Mucosa of stomach (tissue), 1 donor: ENCODE results near the gene MC1R.
"Not testable (repeated sequence)": the region's sequence is repeated elsewhere in the genome, so short reads cannot be mapped to it uniquely, and the experiment has no call there.

Source experiments
- H3K27me3 ChIP-seq: one replicate; pipeline ENCODE4 v1.7.0; 2013; ENCODE audit warnings: mild to moderate bottlenecking, low read length; ENCODE audit not compliant: control insufficient read depth, insufficient read depth
- H3K36me3 ChIP-seq: one replicate; pipeline ENCODE4 v1.7.0; 2013; ENCODE audit warnings: low read length; ENCODE audit not compliant: control insufficient read depth, insufficient read depth
- H3K4me1 ChIP-seq: one replicate; pipeline ENCODE4 v1.7.0; 2013; ENCODE audit warnings: mild to moderate bottlenecking, low read length; ENCODE audit not compliant: control insufficient read depth, insufficient read depth
- H3K4me3 ChIP-seq: one replicate; pipeline ENCODE4 v1.7.0; 2013; ENCODE audit warnings: low read length
- H3K9ac ChIP-seq: one replicate; pipeline ENCODE4 v1.7.0; 2013; ENCODE audit warnings: mild to moderate bottlenecking, low read length, moderate library complexity
- H3K9me3 ChIP-seq: one replicate; pipeline ENCODE4 v1.7.0; 2013; ENCODE audit warnings: mild to moderate bottlenecking, low read length, moderate library complexity; ENCODE audit not compliant: control insufficient read depth
- donor health status: Pancreatic carcinoma.

The MC1R gene

GRCh38 chr16:89912143-89912542 is 6.5 kb upstream of the MC1R start:
- H3K27me3 ChIP-seq = no peaks in the 10 kb centered on the region
- H3K36me3 ChIP-seq = peaks cover under 1% of the 10 kb centered on the region
- no peak overlapping the region for H3K4me3 ChIP-seq
- H3K9ac ChIP-seq = no peak overlapping the region
- peaks cover 8% of the 10 kb centered on the region for H3K4me1 ChIP-seq
- H3K9me3 ChIP-seq = no peaks in the 10 kb centered on the region

DNA sequence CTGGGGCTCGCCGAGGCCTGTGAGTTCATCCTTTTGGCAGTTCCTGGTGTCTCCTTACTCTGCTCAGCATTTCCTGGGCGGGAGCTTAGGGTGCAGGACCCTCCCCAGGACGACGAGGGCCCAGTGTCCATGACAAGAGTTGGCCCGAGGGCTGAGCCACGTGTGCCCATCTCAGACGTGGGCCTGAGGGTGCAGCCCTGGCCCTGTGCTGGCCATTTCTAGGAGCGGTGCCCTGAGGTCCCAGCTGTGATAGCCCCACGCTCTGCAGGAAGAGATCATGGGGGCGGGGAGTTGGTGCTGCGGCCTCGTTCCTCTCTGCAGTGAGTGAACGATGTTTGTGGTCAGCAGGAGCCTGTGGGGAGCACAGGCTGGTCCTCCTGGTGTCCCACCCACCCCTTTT is 6.0 kb upstream of the MC1R start:
- H3K27me3 ChIP-seq = no peaks in the 10 kb centered on the region
- no peaks in the 10 kb centered on the region for H3K36me3 ChIP-seq
- peaks cover 10% of the 10 kb centered on the region for H3K4me1 ChIP-seq
- no peak overlapping the region for H3K4me3 ChIP-seq
- no peak overlapping the region for H3K9ac ChIP-seq
- H3K9me3 ChIP-seq = no peaks in the 10 kb centered on the region

GRCh38 chr16:89913408-89914387 is 5.0 kb upstream of the MC1R start:
- Histone ChIP-seq H3K4me1 (peaks cover 21% of the 10 kb centered on the region), H3K9me3 (no peaks in the 10 kb centered on the region), H3K9ac (no peak overlapping the region), H3K27me3 (peaks cover 5% of the 10 kb centered on the region), H3K4me3 (no peak overlapping the region), H3K36me3 (no peaks in the 10 kb centered on the region)

DNA sequence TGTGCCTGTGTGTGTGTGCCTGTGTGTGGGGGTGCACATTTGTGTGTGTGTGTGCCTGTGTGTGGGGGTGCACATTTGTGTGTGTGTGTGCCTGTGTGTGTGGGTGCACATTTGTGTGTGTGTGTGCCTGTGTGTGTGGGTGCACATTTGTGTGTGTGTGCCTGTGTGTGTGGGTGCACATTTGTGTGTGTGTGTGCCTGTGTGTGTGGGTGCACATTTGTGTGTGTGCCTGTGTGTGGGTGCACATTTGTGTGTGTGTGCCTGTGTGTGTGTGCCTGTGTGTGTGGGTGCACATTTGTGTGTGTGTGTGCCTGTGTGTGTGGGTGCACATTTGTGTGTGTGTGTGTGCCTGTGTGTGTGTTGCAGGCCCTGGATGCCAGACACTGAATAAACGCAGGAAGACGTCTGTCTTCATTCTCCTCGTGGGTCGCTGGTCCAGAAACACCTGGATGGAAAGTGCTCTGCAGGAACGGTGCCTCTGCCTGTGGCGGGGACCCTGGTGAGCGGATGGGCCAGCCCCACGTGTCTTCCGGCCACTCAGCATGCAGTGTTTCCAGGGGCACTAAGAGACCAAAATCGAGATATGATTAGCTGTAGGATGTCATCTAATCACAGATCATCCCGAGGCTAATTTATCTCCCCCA is 3.9 kb upstream of the MC1R start:
- Histone ChIP-seq H3K27me3 (peaks cover 15% of the 10 kb centered on the region), H3K4me1 (peaks cover 22% of the 10 kb centered on the region)
- not testable (repeated sequence) for H3K36me3 ChIP-seq, H3K9me3 ChIP-seq, H3K4me3 ChIP-seq, H3K9ac ChIP-seq

- Histone ChIP-seq H3K4me3 (no peak overlapping the region), H3K9me3 (no peaks in the 10 kb centered on the region), H3K9ac (no peak overlapping the region), H3K4me1 (peaks cover 15% of the 10 kb centered on the region), H3K27me3 (peaks cover 21% of the 10 kb centered on the region), H3K36me3 (no peaks in the 10 kb centered on the region)
Observed at GRCh38 chr16:89915303-89916232, 3.1 kb upstream of the MC1R start.

- Histone ChIP-seq H3K9me3 (no peaks in the 10 kb centered on the region), H3K4me1 (peaks cover 33% of the 10 kb centered on the region), H3K9ac (no peak overlapping the region), H3K4me3 (no peak overlapping the region), H3K27me3 (peaks cover 44% of the 10 kb centered on the region), H3K36me3 (no peaks in the 10 kb centered on the region)
Observed at GRCh38 chr16:89917773-89918452, 749 bp upstream of the MC1R start.

- Histone ChIP-seq H3K36me3 (no peaks in the 10 kb centered on the region), H3K4me1 (peaks cover 42% of the 10 kb centered on the region), H3K27me3 (peaks cover 59% of the 10 kb centered on the region), H3K9ac (no peak overlapping the region), H3K9me3 (no peaks in the 10 kb centered on the region), H3K4me3 (no peak overlapping the region)
Observed at GRCh38 chr16:89919535-89920406, 1.1 kb downstream of the MC1R start.

- Histone ChIP-seq H3K36me3 (no peaks in the 10 kb centered on the region), H3K4me3 (no peak overlapping the region), H3K9me3 (no peaks in the 10 kb centered on the region), H3K9ac (no peak overlapping the region), H3K4me1 (peaks cover 45% of the 10 kb centered on the region), H3K27me3 (peaks cover 68% of the 10 kb centered on the region)
Observed at GRCh38 chr16:89920723-89921122, 2.1 kb downstream of the MC1R start.

DNA sequence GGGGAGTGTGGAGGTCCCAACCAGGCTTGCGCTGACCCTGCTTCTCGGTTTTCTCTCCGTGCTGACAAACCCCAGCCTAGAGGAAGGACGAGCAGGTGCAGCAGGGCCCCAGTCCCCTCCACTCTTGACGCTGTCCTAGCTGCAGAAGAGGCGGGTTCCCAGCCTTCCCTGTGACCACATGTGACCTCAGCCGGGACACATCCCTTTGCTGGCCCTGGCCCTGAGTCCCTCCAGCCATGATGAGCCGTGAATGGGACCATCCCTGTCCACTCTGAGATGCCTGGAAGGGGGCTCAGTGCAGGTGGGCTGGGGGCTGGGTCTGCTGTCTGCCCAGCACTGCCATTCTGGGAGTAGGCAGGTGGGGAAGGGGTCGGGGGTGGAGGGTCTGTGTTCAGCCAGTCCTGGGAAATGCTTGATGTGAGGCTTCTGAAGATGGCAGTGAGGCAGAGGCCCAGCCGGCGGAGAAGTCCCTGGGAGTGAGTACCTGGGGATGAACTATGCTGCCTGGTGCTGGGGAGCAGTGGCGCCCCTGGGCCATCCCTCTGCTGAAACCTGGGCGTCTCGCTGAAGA is 2.6 kb downstream of the MC1R start:
- H3K4me1 ChIP-seq = peaks cover 47% of the 10 kb centered on the region
- no peak overlapping the region for H3K4me3 ChIP-seq
- H3K9me3 ChIP-seq = no peaks in the 10 kb centered on the region
- no peaks in the 10 kb centered on the region for H3K36me3 ChIP-seq
- peak overlapping the region; percentile 15 for H3K9ac ChIP-seq
- peaks cover 71% of the 10 kb centered on the region for H3K27me3 ChIP-seq

- Histone ChIP-seq H3K36me3 (no peaks in the 10 kb centered on the region), H3K9me3 (no peaks in the 10 kb centered on the region), H3K27me3 (peaks cover 71% of the 10 kb centered on the region), H3K4me3 (no peak overlapping the region), H3K4me1 (peaks cover 51% of the 10 kb centered on the region), H3K9ac (peak overlapping the region; percentile 22)
Observed at GRCh38 chr16:89921702-89922476, 3.2 kb downstream of the MC1R start.
